H1 (cell line): ENCODE results near the gene CNNM2. TPM values are rescaled to one million over a fixed set of nuclear protein-coding genes. Genes with fewer than 3 reads are reported as not detected.
A peak's percentile ranks its signal among the peaks of the same experiment; 100 is the strongest.

Source experiments
- ASH2L ChIP-seq: fragments of 200-600, 300-600 bp; sonication (generic); IDR thresholded peaks from one replicate; pipeline ENCODE4 v1.7.1; 2017; ENCODE audit warnings: low read length
- CBX5 ChIP-seq: fragments of 300-800, 300-1000 bp; sonication (generic); IDR thresholded peaks from 2 replicates; pipeline ENCODE4 v1.7.1; 2016; ENCODE audit warnings: antibody characterized with exemption, low read length, low read depth
- CBX8 ChIP-seq: fragments of 300-800, 300-1000 bp; sonication (generic); IDR thresholded peaks from 2 replicates; pipeline ENCODE4 v1.7.1; 2016; ENCODE audit warnings: low read depth, low read length, borderline replicate concordance
- CEBPB ChIP-seq: IDR thresholded peaks from 2 replicates; pipeline ENCODE4 v1.6.1; 2012; ENCODE audit warnings: low read depth, low read length
- CTCF ChIP-seq, 3 experiments: IDR thresholded peaks; 1 replicate in 2 of 3; 2 replicates in 1 of 3; pipeline versions ENCODE4 v1.5.1 to v1.6.1; 2011; ENCODE audit warnings: low read length in 3 of 3, mild to moderate bottlenecking in 3 of 3, inconsistent platforms in 2 of 3, low read depth in 1 of 3, moderate library complexity in 1 of 3; ENCODE audit not compliant: insufficient read depth in 1 of 3; ENCODE audit errors: control extremely low read depth in 1 of 3
- GABPA ChIP-seq: IDR thresholded peaks from 2 replicates; pipeline ENCODE4 v1.6.1; 2011; ENCODE audit warnings: mild to moderate bottlenecking, low read length, moderate library complexity, borderline replicate concordance; ENCODE audit not compliant: insufficient read depth
- GTF2F1 ChIP-seq: IDR thresholded peaks from 2 replicates; pipeline ENCODE4 v1.6.1; 2012; ENCODE audit warnings: low read depth, low read length, improper control_type of control experiment, borderline replicate concordance
- JUN ChIP-seq: IDR thresholded peaks from 2 replicates; pipeline ENCODE4 v1.6.1; 2011; ENCODE audit warnings: low read depth, mild to moderate bottlenecking, improper control_type of control experiment, low read length
- KDM4A ChIP-seq: IDR thresholded peaks from one replicate; pipeline ENCODE4 v1.7.1; 2012; ENCODE audit warnings: low read depth, mild to moderate bottlenecking, moderate library complexity, low read length, inconsistent platforms; ENCODE audit not compliant: severe bottlenecking
- POLR2AphosphoS5 ChIP-seq: IDR thresholded peaks from 2 replicates; pipeline ENCODE4 v1.6.1; 2011; ENCODE audit warnings: low read depth, low read length
- POU5F1 ChIP-seq: IDR thresholded peaks from 2 replicates; pipeline ENCODE4 v1.6.1; 2011; ENCODE audit warnings: low read depth, mild to moderate bottlenecking, low read length, moderate library complexity
- RAD21 ChIP-seq, 2 experiments: IDR thresholded peaks in 1 of 2; conservative IDR thresholded peaks in 1 of 2; 2 replicates each; pipeline ENCODE4 v1.6.1; 2011; ENCODE audit warnings: low read depth in 2 of 2, low read length in 2 of 2, improper control_type of control experiment in 1 of 2, inconsistent platforms in 1 of 2, mild to moderate bottlenecking in 1 of 2, moderate library complexity in 1 of 2
- RBBP5 ChIP-seq: IDR thresholded peaks from 2 replicates; pipeline ENCODE4 v1.7.1; 2012; ENCODE audit warnings: low read depth, mild to moderate bottlenecking, inconsistent platforms, low read length, moderate library complexity, borderline replicate concordance
- RFX5 ChIP-seq: IDR thresholded peaks from 2 replicates; pipeline ENCODE4 v1.6.1; 2011; ENCODE audit warnings: low read depth, low read length, improper control_type of control experiment, borderline replicate concordance
- SIN3A ChIP-seq, 2 experiments: IDR thresholded peaks in 1 of 2; conservative IDR thresholded peaks in 1 of 2; 2 replicates each; pipeline ENCODE4 v1.6.1; 2011 to 2012; ENCODE audit warnings: low read length in 2 of 2, improper control_type of control experiment in 1 of 2, low read depth in 1 of 2, mild to moderate bottlenecking in 1 of 2
- SIX5 ChIP-seq: IDR thresholded peaks from 2 replicates; pipeline ENCODE4 v1.6.1; 2011; ENCODE audit warnings: mild to moderate bottlenecking, low read depth, low read length
- SP4 ChIP-seq: IDR thresholded peaks from 2 replicates; pipeline ENCODE4 v1.6.1; 2012; ENCODE audit warnings: low read length, inconsistent platforms
- SUZ12 ChIP-seq: fragments of 200-600 bp; sonication (generic); IDR thresholded peaks from 2 replicates; pipeline ENCODE4 v1.6.1; 2012; ENCODE audit warnings: mild to moderate bottlenecking, inconsistent platforms, low read length, moderate library complexity, mixed read lengths
- TBP ChIP-seq: IDR thresholded peaks from 2 replicates; pipeline ENCODE4 v1.6.1; 2011; ENCODE audit warnings: low read depth, low read length, improper control_type of control experiment
- TCF12 ChIP-seq: IDR thresholded peaks from 2 replicates; pipeline ENCODE4 v1.6.1; 2011; ENCODE audit warnings: low read depth, mild to moderate bottlenecking, low read length
- YY1 ChIP-seq: IDR thresholded peaks from 2 replicates; pipeline ENCODE4 v1.6.1; 2011; ENCODE audit warnings: low read depth, mild to moderate bottlenecking, low read length
- ZNF274 ChIP-seq: IDR thresholded peaks from 2 replicates; pipeline ENCODE4 v1.7.0; 2012; ENCODE audit warnings: low read length, borderline replicate concordance; ENCODE audit errors: extremely low read depth
- polyA plus RNA-seq, 7 experiments: library from polyadenylated mRNA; depleted of rRNA in 3 of 7; stranded (reverse) in 5 of 7; unstranded in 2 of 7; fragments of >200 nt in 5 of 7; fragments of 200-250 nt in 2 of 7; gene quantifications; 1 replicate in 5 of 7; 2 replicates in 1 of 7; 4 replicates in 1 of 7; pipeline versions ENCODE4 v1.2.1 to v1.2.3, GENCODE V29; 2011 to 2013; ENCODE audit warnings: missing spikeins in 2 of 7, mixed read lengths in 2 of 7
- total RNA-seq: library from RNA; stranded (reverse); fragmentation: NEBNext Ultra II Directional; extraction: Animal tissue kit (Norgen Biotek cat#: 25700); gene quantifications from 2 replicates; pipeline ENCODE4 v1.2.1, GENCODE V29; 2021

CNNM2 gene
- total and polyA plus RNA-seq, 2 of the 8 experiments (the other 6 are each of a cell fraction or from before 2014, with no cell fraction given) = 7.3 to 23.6 TPM

GRCh38 chr10:102917962-102918816 is at the start of gene CNNM2 (continued):
- TF ChIP-seq RFX5 (no peak), SUZ12 (no peak), SIN3A (conservative IDR thresholded peaks at IDR 0.05 in 1 of 2, IDR thresholded peaks at IDR 0.05 in 1 of 2; ENCODE audit: low read depth in 1 of 2, low read length in 2 of 2) (peak in 1 of 2 experiments; percentile 81; a peak in 1 of 4 replicates), JUN (no peak), RAD21 (IDR thresholded peaks at IDR 0.05 in 1 of 2, conservative IDR thresholded peaks at IDR 0.05 in 1 of 2; ENCODE audit: low read depth in 2 of 2, low read length in 2 of 2) (no peak), GTF2F1 (no peak), POU5F1 (no peak), SP4 (peak; percentile 59), RBBP5 (no peak), YY1 (peak; percentile 99), CBX8 (no peak), TCF12 (no peak), CEBPB (no peak), CBX5 (no peak), SIX5 (0 out of 2 replicates have a peak, but pooled peaks have one; percentile 11), KDM4A (peak; percentile 96), POLR2AphosphoS5 (no peak; the same call in 1 of the 2 replicates), TBP (peak; percentile 66; the same call in 1 of the 2 replicates), ASH2L (peak; percentile 90), CTCF (IDR thresholded peaks at IDR 0.05; ENCODE audit: control extremely low read depth in 1 of 3, insufficient read depth in 1 of 3, low read depth in 1 of 3, low read length in 3 of 3) (no peak), ZNF274 (no peak), GABPA (no peak)
